ENCODE results near the gene IGF2.

The IGF2 gene

DNA sequence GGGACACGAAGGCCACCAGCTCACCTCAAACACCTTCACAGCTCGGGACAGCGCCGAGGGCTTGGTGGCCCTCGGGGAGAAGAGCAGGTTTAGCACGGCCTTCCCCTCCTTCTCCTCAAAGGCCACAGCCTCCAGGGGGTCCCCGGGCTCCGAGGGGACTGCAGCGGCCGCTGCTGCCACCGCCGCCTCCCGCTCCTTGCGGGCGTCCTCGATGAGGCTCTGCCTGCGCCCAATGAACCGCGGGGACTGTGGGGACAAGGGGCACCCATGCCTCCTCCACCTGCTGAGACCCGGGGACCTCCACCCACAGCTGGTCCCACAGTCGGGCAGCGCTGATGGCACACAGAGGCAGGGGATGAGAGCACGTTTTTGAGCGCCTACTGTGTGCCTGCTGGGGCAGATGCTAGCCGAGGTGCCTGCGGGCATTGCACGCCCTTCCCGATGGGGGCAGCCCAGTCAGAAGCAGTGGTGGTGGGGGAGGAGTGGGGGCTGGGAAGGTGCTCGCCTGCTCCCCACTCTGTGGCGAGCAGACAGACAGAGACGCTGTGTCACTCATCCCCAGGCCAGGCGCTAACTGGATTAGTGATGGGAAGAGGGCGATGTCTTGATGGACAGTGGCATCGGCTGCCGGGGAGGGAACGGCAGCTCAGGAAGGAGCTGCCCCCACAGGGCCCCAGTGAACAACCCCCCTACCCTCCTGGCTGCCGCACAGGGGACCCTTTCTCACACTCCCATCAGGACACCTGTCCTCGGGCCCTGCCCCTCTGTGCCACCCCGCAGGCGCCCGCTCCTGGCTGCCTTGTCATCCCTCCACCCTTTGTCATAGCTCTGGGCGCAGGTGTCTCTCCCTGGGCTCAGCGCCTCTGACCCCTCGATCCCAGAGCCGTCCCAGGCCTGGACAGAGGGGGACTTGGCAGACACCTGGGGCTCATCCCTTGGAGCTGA, 30.7 kb upstream of the IGF2 start:
- DNase-seq (ENCODE audit: low read depth in 3 of 3) = no peak

DNA sequence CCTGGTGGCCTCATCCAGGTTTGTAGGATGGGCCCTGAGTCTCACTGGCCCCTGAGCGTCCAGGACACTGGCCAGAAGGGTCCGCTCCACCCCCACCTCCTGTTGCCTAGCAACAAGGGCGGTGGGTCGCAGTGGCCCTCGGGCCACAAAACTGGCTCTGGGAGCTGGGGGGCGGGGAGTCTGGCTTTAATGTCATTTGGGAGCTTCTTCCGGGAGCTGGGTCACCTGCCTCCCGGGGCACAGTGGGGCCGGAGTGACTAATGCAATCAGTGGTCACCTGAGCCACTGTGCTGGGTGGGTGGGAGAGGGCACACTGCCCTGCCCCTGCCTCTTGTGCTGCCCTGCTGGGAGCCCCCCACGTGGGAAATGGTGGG, 29.8 kb upstream of the IGF2 start:
- DNase-seq (ENCODE audit: low read depth in 3 of 3) = no peak

DNA sequence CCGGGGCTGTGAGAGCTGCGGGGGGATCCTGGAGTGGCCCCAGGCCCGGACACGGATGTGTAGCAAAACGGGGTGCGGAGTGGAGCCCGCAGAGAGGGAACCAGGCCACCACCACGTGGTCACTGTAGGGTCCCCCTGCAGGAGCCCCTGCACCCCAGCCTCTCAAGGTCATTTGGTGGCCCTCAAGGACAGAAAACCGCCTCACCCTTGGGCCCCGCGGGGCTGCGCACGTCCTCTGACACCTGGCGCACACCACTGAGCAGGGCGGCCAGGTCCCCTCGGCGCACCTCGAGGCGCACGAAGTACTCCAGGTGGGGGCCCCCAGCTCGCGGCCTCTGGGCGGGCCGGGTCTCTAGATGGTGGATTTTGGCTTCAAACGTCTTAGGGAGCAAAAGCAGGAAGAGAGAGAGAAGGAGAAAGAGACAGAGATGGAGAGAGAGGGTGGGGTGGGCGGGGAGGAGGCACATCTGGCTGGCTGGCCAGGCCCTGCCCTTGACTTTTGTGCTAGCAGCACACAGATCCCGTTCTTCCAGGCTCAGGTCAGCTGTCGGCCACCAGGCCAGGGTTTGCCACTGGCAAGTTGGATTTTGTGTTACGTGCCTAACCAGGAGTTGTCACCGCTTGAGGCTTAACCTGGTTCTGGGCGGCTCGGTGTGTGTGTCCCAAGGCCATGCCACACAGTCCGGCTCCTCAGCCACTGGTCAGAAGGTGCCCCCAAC, 29.3 kb upstream of the IGF2 start:
- DNase-seq (ENCODE audit: low read depth in 3 of 3) = no peak

DNA sequence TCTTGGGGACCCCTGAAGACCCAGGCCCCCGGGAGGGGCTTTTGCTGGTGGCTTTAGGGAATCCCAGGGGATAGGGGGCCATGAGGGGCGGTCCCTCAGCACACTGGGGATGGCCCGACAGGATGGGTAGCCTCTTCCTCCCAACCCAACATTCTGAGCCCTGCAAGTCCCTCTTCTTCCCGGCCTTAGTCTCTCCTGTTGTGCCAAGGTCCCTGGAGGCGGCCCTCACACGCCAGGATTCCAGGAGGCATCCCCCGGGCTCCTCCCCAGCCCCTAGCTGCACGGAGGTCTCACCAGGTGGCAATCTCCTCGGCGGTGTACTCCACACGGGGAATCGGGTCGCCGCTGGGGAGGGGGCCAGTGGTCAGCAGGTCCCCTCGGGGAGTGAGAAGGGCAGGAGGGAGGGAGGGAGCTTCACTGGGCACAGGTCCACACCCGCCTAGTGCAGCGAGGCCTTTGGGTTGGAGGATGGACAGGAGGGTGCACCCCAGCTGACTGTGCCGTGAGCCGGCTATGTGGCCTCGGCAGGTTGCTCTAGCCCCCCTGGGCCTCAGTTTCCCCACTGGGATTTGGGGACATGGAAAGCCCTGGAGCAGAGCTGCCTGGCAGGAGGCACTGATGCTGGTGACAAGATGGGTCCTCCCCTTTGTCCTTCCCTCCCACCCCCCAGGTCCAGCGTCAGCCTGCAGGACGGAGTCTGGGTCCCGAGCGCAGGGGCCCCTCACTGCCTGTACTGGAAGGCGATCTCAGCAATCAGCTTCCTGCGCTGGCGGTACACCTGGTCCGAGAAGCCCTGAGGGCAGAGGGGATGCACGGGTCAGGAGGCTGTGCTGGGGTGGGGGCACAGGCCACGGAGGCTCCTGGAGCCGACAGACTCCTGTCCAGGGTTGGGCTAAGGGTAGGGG, 28.2 kb upstream of the IGF2 start:
- DNase-seq (ENCODE audit: low read depth in 3 of 3) = no peak

DNA sequence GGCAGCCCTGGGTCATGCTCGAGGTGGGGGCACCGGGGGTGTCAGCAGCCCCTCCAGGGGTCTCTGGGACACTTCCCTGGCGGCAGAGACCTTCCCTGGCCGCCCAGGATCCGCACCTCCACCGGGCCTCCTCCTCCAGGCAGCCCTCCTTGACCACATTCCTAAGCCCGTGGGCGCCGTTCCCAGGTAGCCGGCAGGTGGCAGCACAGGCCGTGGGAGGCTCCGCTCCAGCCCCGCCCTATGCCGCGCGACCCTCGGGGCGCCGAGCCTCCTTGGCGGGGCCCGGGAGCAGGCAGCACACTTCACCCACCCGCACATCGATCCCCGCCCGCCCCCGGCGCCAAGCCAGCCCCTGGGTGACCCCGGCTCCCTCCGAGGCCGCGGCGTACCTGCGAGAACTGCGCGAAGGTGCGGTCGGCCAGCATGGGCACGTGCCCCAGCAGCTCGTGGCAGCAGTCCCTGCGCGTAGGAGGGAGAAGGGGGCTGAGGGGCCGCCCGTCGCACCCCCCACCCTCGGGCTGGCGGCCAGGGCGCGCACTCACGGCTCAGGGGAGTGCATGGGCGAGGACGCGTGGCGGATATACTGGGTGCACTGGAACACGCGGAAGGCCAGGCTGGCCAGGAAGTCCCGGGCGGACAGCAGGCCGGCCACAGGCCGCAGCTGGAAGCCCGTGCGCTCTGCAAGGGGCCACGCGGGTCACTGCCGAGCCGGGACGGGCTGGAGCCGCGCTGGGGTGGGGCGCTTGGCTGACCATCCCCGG, 27.1 kb upstream of the IGF2 start:
- peak in 1 of 3 experiments; percentile 21 for DNase-seq (ENCODE audit: low read depth in 3 of 3)

DNA sequence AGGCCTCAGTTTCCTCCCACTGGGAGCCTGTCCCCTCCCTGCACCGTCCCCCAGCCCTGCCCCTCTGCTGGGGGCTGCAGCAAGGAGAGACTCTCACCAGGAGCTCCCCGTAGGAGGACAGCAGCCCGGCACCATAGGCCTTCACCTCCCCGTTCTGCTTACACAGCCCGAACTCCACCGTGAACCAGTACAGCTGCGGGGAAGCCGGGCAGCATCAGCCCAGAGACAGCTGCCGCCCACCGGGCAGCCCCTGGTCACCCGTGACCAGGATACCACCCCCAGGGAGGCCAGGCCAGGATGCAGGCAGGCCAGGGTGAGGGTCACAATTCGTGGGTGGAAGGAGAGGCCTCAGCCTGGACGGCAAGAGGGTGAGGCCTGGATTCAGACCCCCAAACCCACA, 26.4 kb upstream of the IGF2 start:
- DNase-seq (ENCODE audit: low read depth in 3 of 3) = no peak

DNA sequence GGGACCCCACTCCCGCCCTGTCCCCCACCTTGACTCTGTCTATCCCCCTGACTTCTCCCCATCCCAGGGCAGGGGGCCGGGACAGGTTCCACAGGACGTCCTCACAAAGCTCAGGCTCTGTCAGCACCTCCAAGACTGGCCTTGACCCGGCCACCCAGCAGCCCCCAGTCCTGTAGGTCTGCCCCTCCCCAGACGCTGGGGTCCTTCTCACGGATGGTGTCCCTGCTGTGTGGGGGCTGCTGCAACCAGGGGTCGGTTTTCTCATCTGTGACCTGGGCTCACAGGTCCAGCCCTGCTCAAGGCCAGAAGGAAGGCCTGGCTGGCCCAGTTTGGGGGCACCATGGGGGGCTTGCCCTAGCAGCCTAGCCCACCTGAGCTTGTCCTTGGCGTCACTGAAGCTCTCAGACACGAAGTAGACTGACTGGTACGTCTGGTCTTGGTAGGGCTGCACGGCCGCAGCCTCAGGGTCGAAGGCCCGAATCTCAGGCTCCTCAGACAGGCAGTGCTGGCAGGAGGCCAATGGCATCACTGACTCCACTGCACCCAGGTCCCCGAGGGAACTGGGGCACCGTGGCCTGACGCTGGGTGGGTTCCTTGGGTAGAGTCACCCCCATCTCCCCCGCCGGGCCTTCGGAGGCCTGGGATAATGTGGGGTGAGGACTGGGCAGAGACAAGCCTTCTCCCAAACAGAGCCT, 25.8 kb upstream of the IGF2 start:
- DNase-seq (ENCODE audit: low read depth in 3 of 3) = no peak

DNA sequence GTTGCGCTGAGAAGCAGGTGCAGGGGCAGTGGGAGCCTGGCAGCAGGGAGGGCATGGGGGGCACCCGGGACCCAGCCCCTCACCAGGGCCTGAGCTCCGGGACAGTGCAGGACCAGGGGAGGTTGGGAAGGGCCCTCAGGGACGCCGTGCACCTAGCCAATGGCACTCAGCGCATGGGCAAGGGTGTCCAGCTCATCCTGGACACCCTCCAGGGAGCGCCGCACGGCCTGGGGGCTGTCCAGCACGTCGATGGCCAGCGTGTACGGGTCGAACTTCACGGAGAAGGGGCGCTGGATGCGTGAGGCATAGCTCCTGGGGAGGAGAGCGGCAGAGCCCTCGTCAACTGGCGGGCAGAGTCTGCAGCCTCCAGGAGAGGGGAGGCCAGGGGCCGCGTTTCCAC, 24.9 kb upstream of the IGF2 start:
- no peak for DNase-seq (ENCODE audit: low read depth in 3 of 3)

DNA sequence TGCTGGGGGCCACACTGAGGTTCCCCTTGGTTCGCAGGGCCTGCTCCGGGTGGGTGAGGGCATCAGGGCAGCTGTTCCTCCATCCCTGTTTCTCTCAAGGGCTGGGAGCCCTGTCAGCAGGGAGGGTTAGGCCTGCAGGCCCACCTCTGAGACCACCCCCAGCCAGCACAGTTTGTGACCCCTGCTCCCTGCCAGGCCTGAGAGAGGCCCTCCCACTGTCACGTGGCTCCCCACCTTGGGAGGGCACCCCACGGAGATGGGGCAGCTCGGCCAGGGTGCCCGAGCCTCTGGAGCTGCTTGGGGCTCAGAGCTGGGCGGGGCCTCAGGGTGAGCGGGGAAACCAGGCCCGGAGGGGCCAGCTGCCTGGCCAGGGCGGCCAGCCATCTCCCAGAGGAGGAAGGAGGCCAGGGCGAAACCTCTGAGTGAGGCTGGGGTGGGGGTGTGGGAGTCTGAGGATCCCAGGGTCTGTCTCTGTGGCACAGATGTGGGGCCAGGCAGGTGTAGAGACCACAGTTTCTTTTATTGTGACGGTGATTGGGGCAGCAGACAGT, 24.3 kb upstream of the IGF2 start:
- DNase-seq (ENCODE audit: low read depth in 3 of 3) = no peak

DNA sequence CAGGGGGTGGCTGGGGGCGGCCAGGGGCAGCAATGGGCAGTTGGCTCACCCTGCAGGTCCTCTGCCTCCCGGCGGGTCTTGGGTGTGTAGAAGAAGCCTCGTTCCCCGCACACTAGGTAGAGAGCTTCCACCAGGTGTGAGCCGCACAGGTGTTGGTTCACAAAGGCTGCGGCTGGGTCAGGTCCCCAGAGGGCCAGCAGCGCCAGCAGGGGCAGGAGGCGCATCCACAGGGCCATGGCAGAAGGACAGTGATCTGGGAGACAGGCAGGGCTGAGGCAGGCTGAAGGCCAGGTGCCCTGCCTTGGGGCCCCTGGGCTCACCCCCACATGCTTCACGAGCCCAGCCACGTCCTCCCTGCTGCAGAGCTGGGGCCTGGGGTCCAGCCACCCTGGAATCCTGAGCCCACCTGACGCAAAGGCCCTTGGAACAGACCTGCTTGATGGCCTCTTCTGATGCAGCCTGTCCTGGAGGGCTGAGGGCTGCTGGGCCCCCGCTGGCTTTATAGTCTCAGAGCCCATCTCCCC, 21.6 kb upstream of the IGF2 start, which contains the start of gene INS:
TSS of gene INS (minus strand) at position 474 of the 524 bp plus-strand sequence. CDS start at position 236, 238 bp downstream.
- no peak for DNase-seq (ENCODE audit: low read depth in 3 of 3)

DNA sequence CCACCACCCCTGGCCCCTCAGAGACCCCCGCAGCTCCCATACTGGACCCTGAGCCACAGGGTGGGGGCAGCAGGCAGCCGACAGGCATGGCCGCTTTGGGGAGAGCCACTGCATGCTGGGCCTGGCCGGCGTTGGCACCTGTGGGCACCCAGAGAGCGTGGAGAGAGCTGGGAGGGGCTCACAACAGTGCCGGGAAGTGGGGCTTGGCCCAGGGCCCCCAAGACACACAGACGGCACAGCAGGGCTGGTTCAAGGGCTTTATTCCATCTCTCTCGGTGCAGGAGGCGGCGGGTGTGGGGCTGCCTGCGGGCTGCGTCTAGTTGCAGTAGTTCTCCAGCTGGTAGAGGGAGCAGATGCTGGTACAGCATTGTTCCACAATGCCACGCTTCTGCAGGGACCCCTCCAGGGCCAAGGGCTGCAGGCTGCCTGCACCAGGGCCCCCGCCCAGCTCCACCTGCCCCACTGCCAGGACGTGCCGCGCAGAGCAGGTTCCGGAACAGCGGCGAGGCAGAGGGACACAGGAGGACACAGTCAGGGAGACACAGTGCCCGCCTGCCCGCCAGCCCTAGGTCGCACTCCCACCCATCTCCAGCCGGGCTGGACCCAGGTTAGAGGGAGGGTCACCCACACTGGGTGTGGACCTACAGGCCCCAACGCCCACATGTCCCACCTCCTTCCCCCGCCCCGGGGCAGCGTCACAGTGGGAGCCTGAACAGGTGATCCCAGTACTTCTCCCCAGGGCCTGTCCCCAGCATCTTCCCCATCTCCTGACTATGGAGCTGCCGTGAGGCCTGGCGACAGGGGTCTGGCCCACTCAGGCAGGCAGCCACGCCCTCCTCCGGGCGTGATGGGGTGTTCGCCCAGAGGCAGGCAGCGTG, 20.6 kb upstream of the IGF2 start:
- no peak for DNase-seq (ENCODE audit: low read depth in 3 of 3)

DNA sequence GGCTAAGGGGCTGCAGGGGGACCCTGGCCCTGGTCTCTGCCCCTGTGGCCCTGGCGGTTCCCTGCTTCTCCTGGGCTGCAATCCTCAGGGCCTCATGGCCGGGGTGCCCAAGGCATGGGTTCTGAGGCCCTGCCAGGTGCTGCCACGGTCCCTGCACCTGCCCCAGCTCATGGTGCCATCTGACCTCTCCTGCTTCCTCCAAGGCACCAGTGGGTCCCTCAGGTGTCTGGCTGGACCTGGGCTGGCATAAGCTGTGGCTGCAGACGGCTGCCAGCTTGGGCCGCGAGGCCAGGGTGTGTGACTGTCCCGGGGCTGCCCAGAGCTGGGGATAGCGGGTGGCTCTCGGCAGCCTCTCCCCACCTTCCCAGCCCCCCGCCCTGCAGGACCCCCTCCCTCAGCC, 19.8 kb upstream of the IGF2 start:
- DNase-seq (ENCODE audit: low read depth in 3 of 3) = no peak

DNA sequence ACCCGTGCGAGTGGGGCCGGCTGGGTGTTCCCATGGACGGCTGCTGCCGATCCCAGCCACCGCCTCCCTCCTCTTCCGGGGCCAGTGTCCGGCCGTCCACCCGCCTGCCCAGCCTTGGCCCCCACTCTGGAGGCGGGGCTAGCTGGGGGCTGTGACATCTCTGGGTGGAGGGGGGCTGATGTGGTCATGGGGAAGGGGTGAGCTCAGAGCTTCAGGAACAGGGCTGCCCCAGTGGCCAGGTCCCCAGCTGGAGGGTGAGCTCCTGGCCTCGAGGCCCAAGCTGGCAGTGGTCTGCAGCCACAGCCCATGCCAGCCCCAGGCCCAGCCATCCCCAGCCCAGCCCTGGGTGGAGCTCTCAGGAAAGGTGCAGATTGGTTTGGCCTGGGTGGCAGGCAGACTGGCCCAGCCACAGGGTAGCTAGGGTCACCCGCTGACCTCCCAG, 19.1 kb upstream of the IGF2 start:
- DNase-seq (ENCODE audit: low read depth in 3 of 3) = no peak

DNA sequence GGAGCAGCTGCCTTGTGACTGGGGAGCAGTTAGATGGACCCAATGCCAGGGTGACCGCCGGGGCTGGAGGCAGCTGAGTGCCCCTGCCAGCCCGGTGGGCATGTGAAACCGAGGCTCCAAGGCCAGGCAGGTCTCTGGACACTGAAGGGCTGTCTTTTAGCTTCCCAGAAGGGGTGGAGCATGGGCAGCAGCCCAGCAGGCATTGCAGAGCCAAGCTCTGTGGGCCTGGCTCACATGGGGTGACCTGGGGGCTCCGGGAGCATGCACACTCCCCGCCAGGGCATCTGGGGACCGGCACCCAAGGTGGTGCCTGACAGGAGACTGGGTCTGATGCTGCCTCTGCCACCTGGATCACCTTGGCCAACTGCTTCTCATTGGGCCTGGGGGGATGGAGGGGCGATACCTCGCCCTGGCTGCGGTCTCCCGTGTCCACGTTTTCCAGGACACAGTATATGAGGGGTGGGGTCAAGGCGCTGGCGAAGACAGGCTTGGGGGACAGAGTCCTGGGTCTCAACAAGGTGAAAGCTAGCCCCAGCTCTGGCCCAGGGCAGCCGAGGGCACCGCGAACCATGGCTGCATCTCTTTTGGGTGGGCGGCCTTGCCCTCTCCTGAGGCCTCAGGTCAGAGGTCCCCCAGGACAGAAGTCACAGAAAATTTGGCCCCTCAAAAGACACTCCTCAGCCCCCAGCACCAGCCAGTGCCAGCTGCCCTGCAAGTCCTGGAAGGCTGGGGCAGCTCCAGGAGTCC, 18.3 kb upstream of the IGF2 start:
- no peak for DNase-seq (ENCODE audit: low read depth in 3 of 3)

DNA sequence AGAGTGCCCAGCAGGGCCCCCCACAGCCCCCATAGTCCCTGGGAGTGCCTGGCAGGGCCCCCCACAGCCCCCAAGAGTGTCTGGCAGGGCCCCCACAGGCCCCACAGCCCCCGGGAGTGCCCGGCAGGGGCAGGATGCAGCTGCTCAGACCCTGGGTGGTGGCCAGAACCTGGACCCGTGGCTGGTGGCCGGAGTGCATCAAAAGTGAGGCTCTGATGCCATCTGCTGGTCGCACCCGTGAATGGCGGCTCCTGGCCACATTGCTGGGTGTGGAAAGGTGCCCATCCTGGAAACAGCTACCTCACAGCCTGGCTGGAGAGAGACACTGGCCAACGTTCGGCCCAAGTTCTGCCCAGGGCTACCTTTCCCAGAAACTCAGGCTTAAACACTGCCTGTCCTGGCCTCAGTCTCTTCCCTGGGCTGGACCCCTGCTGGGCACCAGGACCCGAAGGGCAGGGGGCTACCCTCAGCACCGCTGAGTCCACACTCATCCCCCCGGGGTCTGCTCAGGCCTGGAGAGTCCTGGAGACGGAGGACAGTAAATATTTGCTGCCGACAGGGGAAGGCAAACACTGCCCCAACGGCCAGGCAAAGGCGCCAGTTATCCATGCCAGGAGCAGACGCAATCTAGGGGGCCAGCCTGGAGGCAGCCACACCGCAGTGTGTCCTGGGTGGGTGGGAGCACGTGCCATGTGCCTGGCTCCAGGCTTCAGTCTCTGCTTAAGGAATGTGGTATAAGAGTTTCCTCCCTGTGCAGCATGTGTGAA, 17.4 kb upstream of the IGF2 start:
- DNase-seq (ENCODE audit: low read depth in 3 of 3) = peak in 1 of 3 experiments; percentile 14

DNA sequence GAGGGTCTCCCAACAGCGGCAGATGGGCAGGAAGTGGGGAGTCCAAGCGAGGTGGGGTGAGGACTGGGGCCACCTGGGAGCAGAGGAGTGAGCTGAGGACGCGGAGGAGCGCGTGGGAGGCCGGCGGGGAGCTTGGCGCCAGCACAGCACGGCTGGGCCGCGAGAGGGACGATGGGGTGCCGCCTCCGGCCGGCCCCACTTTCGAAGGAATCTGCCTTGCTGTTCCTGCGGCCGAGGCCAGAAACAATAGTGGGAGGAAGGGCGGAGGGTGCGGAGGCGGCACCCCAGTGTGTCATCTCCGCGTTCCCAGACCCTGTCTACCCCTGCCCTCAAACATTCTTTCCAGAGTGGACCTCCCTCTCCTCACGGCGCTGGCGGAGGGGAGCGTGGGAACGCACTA, 16.3 kb upstream of the IGF2 start:
- no peak for DNase-seq (ENCODE audit: low read depth in 3 of 3)

DNA sequence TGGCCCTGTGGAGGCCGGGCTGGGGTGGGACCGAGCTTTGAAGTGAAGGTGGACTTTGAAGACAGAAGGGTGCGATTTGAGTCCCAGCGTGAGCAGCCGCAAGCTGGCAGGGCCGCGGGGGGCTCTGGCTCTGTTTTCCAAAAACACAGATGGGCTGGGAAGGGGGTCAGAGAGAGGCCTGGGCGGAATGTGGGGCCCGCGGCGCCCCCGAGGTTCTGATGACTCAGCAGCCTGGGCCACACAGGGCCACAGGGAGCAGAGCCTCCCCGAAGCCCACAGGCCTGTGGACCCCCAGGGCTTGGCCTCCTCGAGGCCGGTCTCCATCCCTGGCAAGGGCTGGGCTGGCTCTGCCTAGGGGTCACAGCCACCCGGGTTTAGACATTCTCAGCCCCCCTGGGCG, 15.7 kb upstream of the IGF2 start:
- DNase-seq (ENCODE audit: low read depth in 3 of 3) = no peak

DNA sequence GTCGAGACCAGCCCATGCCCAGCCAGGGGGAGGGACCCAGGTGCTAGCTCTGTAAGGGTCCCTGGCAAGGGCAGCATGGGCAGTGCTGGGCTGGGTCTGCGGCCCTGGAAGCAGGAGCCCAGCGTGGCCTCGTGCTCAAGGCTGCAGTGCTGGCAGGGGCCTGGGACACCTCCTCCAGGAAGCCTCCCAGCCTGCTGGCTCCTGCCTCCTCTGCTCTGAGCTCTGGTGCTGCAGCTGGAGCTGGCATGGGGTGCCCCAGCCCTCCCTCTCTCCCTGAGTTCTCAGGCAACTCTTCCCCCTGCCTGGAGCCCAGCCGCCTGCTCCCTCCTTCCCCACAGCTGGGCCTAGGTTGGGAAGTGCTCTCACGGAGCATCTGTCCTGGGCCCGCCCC, 15.0 kb upstream of the IGF2 start:
- no peak for DNase-seq (ENCODE audit: low read depth in 3 of 3)

Data from stimulated activated CD4-positive, alpha-beta T cell treated with anti-CD3 and anti-CD28 coated beads, TNF-alpha, amount 100 ng/mL, for 4 hours (primary cell).